ENCODE results near the gene AMBRA1.

AMBRA1 gene

DNA sequence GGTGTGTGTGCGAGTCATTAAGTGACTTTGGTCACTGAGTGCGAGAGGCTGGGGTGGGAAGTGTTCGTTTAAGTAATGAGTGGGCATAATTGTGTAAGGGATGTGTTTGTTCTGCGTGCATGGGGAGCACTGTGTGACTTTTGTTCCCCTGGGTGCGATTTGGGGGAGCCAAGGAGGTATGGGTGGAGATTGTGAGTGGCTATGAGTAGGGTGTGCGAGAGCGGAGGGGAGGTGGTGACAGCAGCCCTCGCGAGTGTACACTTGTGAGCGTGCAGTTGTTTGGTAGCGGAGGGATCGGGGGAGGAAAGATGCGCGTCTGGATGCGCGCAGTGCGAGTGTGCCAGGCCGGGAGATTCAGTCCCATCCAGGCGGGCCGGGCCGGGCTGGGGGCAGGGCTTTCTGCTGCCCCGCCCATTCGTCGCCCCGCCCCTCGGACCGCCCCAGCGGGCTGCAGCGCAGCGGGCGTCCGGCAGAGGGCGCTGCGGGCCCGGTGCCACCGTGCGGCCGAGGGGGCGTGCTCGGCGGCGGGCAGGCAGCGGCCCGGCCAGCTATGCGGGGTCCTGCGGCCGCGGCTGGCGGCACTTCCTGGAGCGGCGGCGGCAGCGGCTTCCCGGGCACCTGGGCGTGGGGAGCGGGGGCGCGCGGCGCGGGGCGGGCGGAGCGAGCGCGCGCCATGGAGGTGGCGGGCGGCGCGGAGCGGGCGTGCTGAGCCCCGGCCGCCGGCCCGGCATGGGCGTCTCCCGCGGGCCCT lies 246.8 kb downstream of the AMBRA1 start, which contains the start of gene DGKZ:
DGKZ (plus strand) TSS at position 578 of the 751 bp plus-strand sequence. CDS start 197 bp downstream, outside the sequence.
- peak within 1 kb of the TSS; percentile 85 for H3K4me3 ChIP-seq (ENCODE audit: low read length)
- TF ChIP-seq ZNF274 (IDR thresholded peaks at IDR 0.05; ENCODE audit: low read depth, low read length): no peak

Measured in GM08714 (cell line).